T-helper 2 cell treated with Interferon-gamma antibody and Interleukin-4, amounts not matched to agents 100 ng/mL and 5 ng/mL, for 36 hours (primary cell): Measurements from ENCODE around the gene TCF12. TPM values are rescaled to one million over a fixed set of nuclear protein-coding genes. Genes with fewer than 3 reads are reported as not detected.
"Not testable (repeated sequence)": the region's sequence is repeated elsewhere in the genome, so short reads cannot be mapped to it uniquely, and the experiment has no call there.

Experiments
- intact Hi-C: fragments of 100-400 bp; cut with micrococcal nuclease; formaldehyde crosslinking; loops from one replicate; pipeline ENCODE4 v1.15.1; 2023
- total RNA-seq: library from RNA; stranded (reverse); gene quantifications from 2 replicates; pipeline ENCODE4 v1.2.3, GENCODE V29; 2022

TCF12 gene
- total RNA-seq, 1 donor from 2014 or later, result 68.8 TPM

DNA sequence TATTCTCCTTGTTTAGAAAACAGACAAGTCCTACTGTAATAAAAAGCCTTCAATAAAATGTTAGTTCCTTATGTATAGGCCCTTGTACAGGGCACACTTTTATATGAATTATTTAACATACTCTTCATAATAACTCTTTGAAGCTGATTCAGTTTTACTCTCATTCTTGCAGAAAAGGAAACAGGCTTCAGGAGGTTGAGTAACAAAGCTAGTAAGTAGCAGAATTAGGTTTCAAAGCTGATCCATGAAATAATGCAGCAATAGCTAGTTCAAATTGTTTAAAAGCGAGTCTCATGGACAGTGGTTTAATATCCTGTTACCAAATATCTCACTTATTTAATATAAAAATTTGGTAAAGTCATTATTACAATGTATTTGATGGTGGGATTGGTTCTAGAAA is 25.0 kb downstream of the TCF12 start:
- intact Hi-C loops, result no loop called here

GRCh38 chr15:56944485-56944884 is 26.0 kb downstream of the TCF12 start:
- intact Hi-C loops, result no loop called here

- intact Hi-C loops, result no loop called here
Observed at GRCh38 chr15:56946150-56946549, 27.7 kb downstream of the TCF12 start.

- intact Hi-C loops, result no loop called here
Observed at GRCh38 chr15:56948000-56948763, 29.7 kb downstream of the TCF12 start.

DNA sequence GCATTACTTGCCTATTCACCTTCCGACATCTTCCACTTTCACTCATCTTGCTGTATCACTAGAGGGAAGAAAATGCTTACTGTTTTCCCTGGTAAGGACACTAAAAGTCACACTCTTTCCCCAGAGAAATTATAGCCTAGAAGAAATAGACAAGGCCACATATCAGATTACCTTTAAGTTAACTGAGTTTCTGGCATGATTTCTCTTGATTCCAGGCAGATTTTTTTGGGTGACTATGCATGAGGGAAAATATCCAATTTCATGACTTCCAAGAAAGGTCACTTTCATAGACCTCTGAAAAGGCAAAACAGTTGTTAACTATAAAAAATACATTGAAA is 30.3 kb downstream of the TCF12 start:
- intact Hi-C loops, result no loop called here

- intact Hi-C loops, result no loop called here
Observed at GRCh38 chr15:56950979-56951378, 32.5 kb downstream of the TCF12 start.

DNA sequence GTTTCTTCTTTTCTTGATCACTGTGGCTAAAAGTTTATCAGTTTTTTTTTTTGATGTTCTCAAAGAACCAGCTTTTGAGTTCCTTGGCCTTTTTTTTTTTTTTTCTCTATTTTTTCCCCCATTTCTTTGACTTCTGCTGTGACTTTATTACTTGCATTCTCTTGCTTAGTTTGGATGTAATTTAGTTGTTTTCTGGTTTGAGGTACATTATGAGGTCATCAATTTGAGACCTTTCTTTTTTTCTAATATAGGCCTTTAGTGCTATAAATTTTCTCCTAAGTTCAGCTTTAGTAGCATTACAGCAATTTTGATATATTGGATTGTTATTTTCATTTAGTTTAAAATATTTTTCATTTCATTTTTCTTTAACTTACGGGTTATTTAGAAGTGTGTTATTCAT is 35.3 kb downstream of the TCF12 start:
- intact Hi-C loops, result no loop called here

- intact Hi-C loops, result not testable (repeated sequence)
Observed at GRCh38 chr15:56955011-56955410, 36.6 kb downstream of the TCF12 start.

DNA sequence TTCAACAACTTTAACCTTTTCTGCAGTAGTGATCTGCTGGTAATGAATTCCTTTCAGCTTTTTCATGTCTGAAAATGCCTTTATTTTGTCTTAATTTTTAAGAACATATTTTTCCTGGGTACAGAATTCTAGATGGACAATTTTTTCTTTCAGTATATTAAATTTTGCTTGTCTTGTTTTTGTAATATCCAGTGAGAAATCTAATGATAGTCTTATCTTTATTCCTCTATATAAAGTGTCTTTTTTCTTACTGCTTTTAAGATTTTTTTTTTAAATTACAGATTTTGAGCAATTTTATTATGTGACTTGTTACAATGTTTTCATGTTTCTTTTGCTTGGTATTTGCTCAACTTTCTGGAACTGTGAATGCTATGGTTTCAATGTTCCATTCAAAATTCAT is 38.1 kb downstream of the TCF12 start:
- intact Hi-C loops, result no loop called here

GRCh38 chr15:56957812-56958406 is 39.5 kb downstream of the TCF12 start:
- intact Hi-C loops, result no loop called here

DNA sequence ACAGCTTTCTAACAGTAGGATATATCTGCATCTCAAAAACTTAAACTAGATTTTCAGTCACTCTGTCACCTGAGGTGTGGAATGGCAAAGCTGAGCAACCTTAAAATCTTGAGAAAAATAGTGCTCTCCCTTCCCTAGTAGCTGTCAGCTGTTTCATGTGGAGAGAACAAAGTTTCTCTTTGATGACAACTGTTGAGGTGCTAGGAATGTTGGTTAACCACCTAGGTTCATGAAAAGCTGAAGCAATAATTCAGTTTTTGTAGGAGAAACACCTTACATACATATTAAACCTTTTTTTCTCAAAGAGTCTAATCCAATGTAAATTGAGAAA is 40.8 kb downstream of the TCF12 start:
- intact Hi-C loops, result no loop called here

DNA sequence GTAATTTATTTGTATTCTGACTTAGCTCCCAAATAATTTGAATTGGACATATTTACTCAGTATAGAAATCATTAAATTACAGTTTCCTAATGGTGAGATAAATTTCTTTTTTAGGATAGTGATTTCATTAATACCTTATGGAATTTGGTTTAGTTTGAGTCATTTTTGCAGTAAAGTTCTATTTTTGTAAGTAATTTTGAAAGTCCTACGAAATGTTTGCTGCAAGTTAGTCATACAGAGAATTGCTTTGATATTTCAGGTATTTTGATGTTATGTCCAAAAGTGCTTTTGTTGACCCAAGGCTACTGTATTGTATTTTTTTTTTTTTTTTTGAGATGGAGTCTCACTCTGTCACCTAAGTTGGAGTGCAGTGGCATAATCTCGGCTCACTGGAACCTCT is 41.7 kb downstream of the TCF12 start:
- intact Hi-C loops, result no loop called here

- intact Hi-C loops, result no loop called here
Observed at GRCh38 chr15:56963126-56963525, 44.7 kb downstream of the TCF12 start.

DNA sequence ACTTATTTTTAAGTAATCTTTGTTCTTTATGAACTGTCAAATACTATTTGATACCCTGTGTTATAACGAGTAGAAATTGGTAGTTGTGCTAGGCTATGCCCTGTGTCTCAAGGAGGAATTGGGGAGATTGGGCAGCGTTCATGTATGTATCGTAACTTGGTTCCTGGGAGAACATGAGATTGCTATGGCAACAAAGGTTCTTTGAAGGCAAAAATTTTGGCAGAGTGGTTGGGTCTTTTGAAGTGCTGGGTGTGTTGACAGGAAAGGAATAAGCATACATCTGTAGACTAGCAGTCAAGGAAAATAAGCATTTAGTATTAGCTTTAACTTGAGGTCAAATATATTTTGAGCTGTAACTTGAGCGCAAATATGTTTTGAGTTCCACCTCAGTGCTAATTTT is 45.3 kb downstream of the TCF12 start:
- intact Hi-C loops, result no loop called here

DNA sequence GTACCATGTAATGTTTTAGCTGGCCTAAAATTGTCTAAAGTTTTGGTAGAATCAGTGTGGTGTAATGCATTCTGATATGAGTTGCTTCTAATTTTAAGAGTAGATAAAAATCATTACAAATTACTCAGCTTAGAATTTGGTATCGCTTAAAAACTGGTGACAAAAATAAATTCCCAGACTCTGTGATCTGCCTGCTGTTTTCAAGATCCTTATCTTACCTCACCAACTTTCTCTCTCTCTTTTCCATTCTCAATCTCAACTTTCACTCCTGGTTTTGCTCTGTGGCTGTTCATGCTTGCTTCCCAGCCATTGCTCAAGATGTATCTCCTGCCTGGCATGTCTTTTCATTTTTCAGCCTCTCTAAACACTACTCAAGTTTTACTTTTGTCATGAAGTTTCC is 45.7 kb downstream of the TCF12 start:
- intact Hi-C loops, result no loop called here

DNA sequence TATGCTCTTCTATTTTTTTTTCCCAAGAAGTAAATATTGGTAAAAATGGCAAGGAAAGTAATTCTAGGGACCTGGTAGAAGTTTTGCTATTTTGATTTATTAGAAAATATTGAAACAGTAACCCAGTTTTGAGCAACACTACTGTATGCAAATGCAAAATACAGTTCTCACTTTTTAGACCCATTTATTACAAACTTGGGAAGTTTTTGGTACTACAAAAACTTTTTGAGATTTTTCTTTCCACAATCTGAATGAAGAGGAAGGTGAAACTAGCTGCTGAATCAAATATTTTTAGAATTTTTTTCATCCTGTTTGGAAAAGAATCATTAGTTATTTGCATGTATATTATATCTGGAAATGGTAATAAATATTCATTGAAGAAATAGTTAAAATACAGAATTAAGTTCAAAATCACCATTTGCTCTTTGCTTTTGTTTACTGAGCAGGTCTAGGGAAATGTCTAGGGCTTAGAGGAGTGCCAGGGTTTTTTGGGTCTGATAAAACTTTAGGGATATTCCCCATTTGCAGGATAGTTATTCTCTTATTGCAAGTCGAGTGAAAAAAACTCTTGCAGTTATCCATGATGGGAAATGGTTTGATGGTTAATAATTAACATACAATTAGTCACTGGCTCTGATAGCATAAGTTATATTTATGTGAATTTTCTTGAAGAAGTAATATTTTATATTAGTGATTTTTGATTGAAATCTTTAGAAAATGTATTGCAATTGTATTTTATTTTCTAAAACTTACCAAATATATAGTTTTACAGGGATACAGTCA is 47.0 kb downstream of the TCF12 start:
- intact Hi-C loops, result no loop called here

- intact Hi-C loops, result no loop called here
Observed at GRCh38 chr15:56967336-56967735, 48.9 kb downstream of the TCF12 start.

- intact Hi-C loops, result no loop called here
Observed at GRCh38 chr15:56968256-56968655, 49.8 kb downstream of the TCF12 start.

- intact Hi-C loops, result no loop called here
Observed at GRCh38 chr15:56968821-56969220, 50.4 kb downstream of the TCF12 start.

DNA sequence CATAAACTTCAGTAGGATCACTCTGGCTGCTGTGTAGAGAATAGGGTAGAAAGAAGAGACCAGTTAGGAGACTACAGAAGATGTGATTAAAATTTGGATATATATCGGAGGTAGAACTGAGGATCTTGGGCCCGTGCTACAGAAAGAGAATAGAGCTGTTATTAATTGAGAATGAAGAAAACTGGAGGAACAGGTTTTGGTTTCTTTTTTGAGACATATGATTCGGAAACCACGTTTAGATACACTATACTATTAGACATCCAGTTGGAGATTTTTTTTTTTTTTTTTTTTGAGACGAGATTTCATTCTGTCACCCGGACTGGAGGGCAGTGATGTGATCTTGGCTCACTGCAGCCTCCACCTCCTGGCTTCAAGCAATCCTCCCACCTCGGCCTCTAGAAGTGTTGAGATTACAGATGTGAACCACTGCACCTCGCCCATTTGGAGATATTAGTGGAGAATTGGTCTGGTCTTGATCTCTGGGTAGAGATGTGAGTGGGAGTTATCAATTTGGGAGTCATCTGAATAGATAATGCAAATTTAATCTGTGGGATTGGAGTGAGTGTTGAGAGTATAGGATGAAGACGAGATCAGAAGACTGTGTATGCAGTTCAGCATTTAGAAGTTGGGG is 50.9 kb downstream of the TCF12 start:
- intact Hi-C loops, result no loop called here

GRCh38 chr15:56971571-56971970 is 53.1 kb downstream of the TCF12 start:
- intact Hi-C loops, result no loop called here

DNA sequence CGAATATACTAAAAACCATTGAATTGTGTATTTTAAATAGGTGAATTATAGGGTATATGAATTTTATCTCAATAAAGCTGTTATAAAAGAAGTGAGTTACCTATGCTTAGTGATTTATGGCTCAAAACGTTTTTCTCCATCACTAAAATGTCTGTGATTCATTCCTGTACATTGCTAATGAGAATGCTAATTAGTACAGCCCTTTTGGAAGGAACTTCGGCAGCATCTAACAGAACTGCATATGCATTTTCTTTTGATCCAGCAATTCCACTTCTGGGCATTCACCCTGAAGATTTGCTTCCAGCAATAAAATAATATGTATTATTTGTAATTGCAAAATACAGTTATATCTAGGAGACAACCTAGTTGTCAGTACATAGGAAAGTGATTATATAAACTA is 53.6 kb downstream of the TCF12 start:
- intact Hi-C loops, result no loop called here
